ENCODE data around the gene FBXL14.

DNA sequence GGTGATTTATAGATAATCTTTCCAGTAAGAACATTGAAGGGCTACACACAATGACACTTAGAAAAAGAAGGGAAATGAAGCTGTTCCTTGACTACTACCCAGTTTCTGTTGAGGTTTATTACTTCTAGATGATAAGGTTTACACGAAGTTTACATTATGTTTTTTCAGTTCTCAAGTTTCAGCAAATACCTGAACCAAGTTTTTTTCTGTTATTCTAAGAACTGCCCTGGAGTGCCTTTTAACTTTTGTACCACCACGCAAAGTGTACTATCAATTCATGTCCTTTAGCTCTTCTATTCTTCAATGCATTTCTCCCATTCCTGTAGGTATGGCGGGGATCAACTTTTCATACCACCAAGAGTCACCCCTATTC lies 5.8 kb downstream of the FBXL14 start:
- TF ChIP-seq POLR2A (IDR thresholded peaks at IDR 0.05) (no peak), CTCF (IDR thresholded peaks at IDR 0.05) (no peak), EP300 (IDR thresholded peaks at IDR 0.05) (no peak)

Measured in gastroesophageal sphincter (tissue), 3 donors.